AG04449 (cell line): ENCODE data around the gene ZFAND5.

ENCODE experiments used
- CTCF ChIA-PET: fragments of 350-600 bp; formaldehyde crosslinking; extraction: SDS; loops from one replicate; lab custom pipeline; 2021; ENCODE audit warnings: antibody characterized with exemption; lab: Yijun Ruan, JAX
- POLR2A ChIA-PET: fragments of 400-600, 350-600 bp; formaldehyde crosslinking; extraction: SDS; loops from one replicate; lab custom pipeline; 2020; ENCODE audit warnings: antibody characterized with exemption, inconsistent platforms; lab: Yijun Ruan, JAX
- DNase-seq: peaks from one replicate; pipeline ENCODE4 v3.0.0-alpha.2; 2010; ENCODE audit warnings: low read depth, low spot score
- H3K4me3 ChIP-seq: 2 replicates; pipeline ENCODE4 v1.5.1; 2011; ENCODE audit warnings: low read depth, mild to moderate bottlenecking, control low read depth, low read length
- TF ChIP-seq, protein P1 (sequence below): IDR thresholded peaks from one replicate; pipeline ENCODE4 v1.5.1; 2011; ENCODE audit warnings: mild to moderate bottlenecking, moderate library complexity, low read length, control low read depth, inconsistent platforms; ENCODE audit not compliant: insufficient read depth; ENCODE audit errors: missing control alignments

ZFAND5 gene

DNA sequence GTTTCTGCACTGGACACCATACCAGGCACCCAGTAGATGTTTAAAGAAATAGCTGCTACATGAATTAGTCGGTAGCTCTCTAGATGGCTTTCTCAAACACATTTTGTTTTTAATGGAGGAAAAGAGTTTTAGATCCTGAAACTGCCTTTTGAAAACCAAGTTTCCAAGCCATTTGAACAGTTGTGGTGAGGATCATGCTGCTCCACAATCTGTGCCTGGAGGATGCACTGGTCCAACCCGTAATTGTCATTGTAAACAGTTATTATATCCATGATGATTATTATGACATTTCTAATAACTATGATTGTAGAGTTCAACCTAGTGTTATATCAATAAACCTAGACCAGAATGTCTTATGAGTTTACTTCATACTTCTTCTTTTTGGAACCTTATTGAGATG is 35.9 kb upstream of the ZFAND5 start:
- ChIA-PET CTCF (interaction anchor here (1.1 to 1.3 kb wide), 2 partner anchors 9 to 191 kb away, joined by 3 to 4 read pairs; no protein-coding TSS in a partner anchor), POLR2A (no interaction called here)
- no peak overlapping the region for H3K4me3 ChIP-seq
- DNase-seq: no peak
- TF ChIP-seq, protein P1, sequence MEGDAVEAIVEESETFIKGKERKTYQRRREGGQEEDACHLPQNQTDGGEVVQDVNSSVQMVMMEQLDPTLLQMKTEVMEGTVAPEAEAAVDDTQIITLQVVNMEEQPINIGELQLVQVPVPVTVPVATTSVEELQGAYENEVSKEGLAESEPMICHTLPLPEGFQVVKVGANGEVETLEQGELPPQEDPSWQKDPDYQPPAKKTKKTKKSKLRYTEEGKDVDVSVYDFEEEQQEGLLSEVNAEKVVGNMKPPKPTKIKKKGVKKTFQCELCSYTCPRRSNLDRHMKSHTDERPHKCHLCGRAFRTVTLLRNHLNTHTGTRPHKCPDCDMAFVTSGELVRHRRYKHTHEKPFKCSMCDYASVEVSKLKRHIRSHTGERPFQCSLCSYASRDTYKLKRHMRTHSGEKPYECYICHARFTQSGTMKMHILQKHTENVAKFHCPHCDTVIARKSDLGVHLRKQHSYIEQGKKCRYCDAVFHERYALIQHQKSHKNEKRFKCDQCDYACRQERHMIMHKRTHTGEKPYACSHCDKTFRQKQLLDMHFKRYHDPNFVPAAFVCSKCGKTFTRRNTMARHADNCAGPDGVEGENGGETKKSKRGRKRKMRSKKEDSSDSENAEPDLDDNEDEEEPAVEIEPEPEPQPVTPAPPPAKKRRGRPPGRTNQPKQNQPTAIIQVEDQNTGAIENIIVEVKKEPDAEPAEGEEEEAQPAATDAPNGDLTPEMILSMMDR: no peak

DNA sequence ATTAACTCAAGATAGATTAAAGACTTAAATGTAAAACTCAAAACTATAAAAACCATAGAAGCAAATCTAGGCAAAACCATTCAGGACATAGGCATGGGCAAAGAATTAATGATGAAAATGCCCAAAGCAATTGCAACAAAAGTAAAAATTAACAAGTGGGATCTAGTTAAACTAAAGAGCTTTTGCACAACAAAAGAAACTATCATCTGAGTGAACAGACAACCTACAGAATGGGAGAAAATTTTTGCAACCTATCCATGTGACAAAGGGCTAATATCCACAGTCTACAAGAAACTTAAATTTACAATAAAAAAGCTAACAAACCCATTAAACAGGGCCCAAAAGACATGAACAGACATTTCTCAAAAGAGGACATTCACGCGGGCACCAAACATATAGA is 34.4 kb upstream of the ZFAND5 start:
- H3K4me3 ChIP-seq: no peak overlapping the region
- TF ChIP-seq, protein P1: no peak
- POLR2A ChIA-PET: no interaction called here
- DNase-seq: no peak
- CTCF ChIA-PET: no interaction called here

- H3K4me3 ChIP-seq: no peak overlapping the region
- ChIA-PET CTCF (interaction anchor here (1.3 kb wide), 1 partner anchor 196 kb away, joined by 4 read pairs; no protein-coding TSS in a partner anchor), POLR2A (no interaction called here)
- TF ChIP-seq, protein P1: no peak
- DNase-seq: peak; percentile 50
Measured at GRCh38 chr9:72396247-72397091, 31.5 kb upstream of the ZFAND5 start.

DNA sequence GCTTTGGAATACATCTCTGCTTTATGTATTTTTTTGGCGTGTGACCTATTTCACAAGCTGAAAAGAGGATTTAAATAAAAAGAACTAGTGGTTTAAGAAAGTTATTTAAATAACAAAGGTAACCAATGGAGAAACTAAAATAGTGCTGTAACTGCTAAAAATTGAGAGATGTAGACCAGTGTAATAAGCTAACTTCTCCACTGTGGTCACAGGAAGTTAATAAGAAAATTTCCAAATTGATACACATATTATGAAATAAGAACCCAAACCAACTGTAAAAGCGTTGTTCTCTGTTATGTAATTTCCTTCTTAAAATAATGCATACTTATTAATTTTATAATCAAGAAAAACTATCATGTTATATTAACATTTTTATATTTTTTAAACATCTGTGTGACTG is 29.1 kb upstream of the ZFAND5 start:
- DNase-seq: no peak
- ChIA-PET POLR2A (no interaction called here), CTCF (interaction anchor here (1.5 to 2.3 kb wide), 3 partner anchors 28 to 218 kb away, joined by 3 to 6 read pairs (median 3); no protein-coding TSS in a partner anchor)
- TF ChIP-seq, protein P1: no peak
- H3K4me3 ChIP-seq: no peak overlapping the region

GRCh38 chr9:72390907-72391306 is 25.9 kb upstream of the ZFAND5 start:
- ChIA-PET POLR2A (interaction anchor here (0.7 to 1.1 kb wide), 2 partner anchors 26 to 218 kb away, joined by 3 to 7 read pairs; partner anchors contain the start of gene ZFAND5), CTCF (interaction anchor here (1.1 kb wide), 1 partner anchor 201 kb away, joined by 3 read pairs; no protein-coding TSS in a partner anchor)
- no peak overlapping the region for H3K4me3 ChIP-seq
- no peak for DNase-seq
- TF ChIP-seq, protein P1: no peak

DNA sequence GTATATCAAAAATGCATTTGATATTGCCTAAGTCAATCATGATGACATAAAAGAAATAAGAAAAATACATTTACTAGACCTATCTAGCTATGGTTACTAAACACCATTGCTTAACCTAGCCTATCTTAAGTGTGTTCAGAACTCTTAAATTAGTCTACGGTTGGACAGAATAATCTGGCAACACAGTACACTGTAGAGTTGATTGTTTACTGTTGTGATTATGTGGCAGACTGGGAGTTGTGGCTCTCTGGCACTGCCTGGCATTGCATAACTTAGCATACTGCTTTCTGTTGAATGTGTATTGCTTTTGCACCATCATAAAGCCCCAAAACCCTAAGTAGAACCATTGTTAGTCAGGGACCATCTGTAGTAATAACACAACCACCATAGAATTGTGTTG is 21.2 kb upstream of the ZFAND5 start:
- H3K4me3 ChIP-seq: no peak overlapping the region
- CTCF ChIA-PET: no interaction called here
- POLR2A ChIA-PET: interaction anchor here (4.5 kb wide), 1 partner anchor 21 kb away, joined by 51 read pairs; the partner anchor contains the start of gene ZFAND5
- TF ChIP-seq, protein P1: no peak
- no peak for DNase-seq
